ENCODE results near the gene ARL10. TPM values are rescaled to one million over a fixed set of nuclear protein-coding genes. Genes with fewer than 3 reads are reported as not detected.
A peak's percentile ranks its signal among the peaks of the same experiment; 100 is the strongest.

ARL10 gene
- total RNA-seq, 1 donor from 2014 or later, result 14.5 TPM

- H3K4me1 Mint-ChIP-seq (ENCODE audit: unreplicated experiment), result peaks cover 9% of the 10 kb centered on the region
- H3K36me3 Mint-ChIP-seq (ENCODE audit: low read depth, unreplicated experiment), result peaks cover 11% of the 10 kb centered on the region
These were observed 27.2 kb downstream of the ARL10 start for GRCh38 chr5:176392526-176392925.

GRCh38 chr5:176394096-176394495 lies 28.8 kb downstream of the ARL10 start:
- peaks cover 11% of the 10 kb centered on the region for H3K27me3 Mint-ChIP-seq (ENCODE audit: unreplicated experiment)
- H3K4me1 Mint-ChIP-seq (ENCODE audit: unreplicated experiment), result no peaks in the 10 kb centered on the region
- H3K27ac Mint-ChIP-seq (ENCODE audit: unreplicated experiment), result no peak overlapping the region
- H3K9me3 Mint-ChIP-seq (ENCODE audit: unreplicated experiment), result no peaks in the 10 kb centered on the region
- no peak for DNase-seq (ENCODE audit: low spot score)
- peaks cover 13% of the 10 kb centered on the region for H3K36me3 Mint-ChIP-seq (ENCODE audit: low read depth, unreplicated experiment)
- no peak for TF ChIP-seq CTCF (IDR thresholded peaks at IDR 0.05; ENCODE audit: unreplicated experiment)
- no peak overlapping the region for H3K4me3 Mint-ChIP-seq (ENCODE audit: unreplicated experiment)

More at GRCh38 chr5:176392526-176392925, 27.2 kb downstream of the ARL10 start:
- no peak for TF ChIP-seq CTCF (IDR thresholded peaks at IDR 0.05; ENCODE audit: unreplicated experiment)
- H3K4me3 Mint-ChIP-seq (ENCODE audit: unreplicated experiment), result no peak overlapping the region
- no peaks in the 10 kb centered on the region for H3K9me3 Mint-ChIP-seq (ENCODE audit: unreplicated experiment)
- no peak for DNase-seq (ENCODE audit: low spot score)
- H3K27ac Mint-ChIP-seq (ENCODE audit: unreplicated experiment), result no peak overlapping the region
- peaks cover 9% of the 10 kb centered on the region for H3K27me3 Mint-ChIP-seq (ENCODE audit: unreplicated experiment)

GRCh38 chr5:176394881-176395675 lies 29.8 kb downstream of the ARL10 start:
- DNase-seq (ENCODE audit: low spot score), result no peak
- Mint-ChIP-seq H3K36me3 (ENCODE audit: low read depth, unreplicated experiment) (peaks cover 14% of the 10 kb centered on the region), H3K4me1 (ENCODE audit: unreplicated experiment) (no peaks in the 10 kb centered on the region), H3K27me3 (ENCODE audit: unreplicated experiment) (peaks cover 9% of the 10 kb centered on the region), H3K4me3 (ENCODE audit: unreplicated experiment) (no peak overlapping the region), H3K27ac (ENCODE audit: unreplicated experiment) (no peak overlapping the region), H3K9me3 (ENCODE audit: unreplicated experiment) (no peaks in the 10 kb centered on the region)
- TF ChIP-seq CTCF (IDR thresholded peaks at IDR 0.05; ENCODE audit: unreplicated experiment), result no peak

- Mint-ChIP-seq H3K4me1 (ENCODE audit: unreplicated experiment) (no peaks in the 10 kb centered on the region), H3K27me3 (ENCODE audit: unreplicated experiment) (peaks cover 9% of the 10 kb centered on the region), H3K9me3 (ENCODE audit: unreplicated experiment) (no peaks in the 10 kb centered on the region), H3K36me3 (ENCODE audit: low read depth, unreplicated experiment) (peaks cover 14% of the 10 kb centered on the region), H3K4me3 (ENCODE audit: unreplicated experiment) (peak overlapping the region; percentile 27), H3K27ac (ENCODE audit: unreplicated experiment) (peak overlapping the region; percentile 54)
- TF ChIP-seq CTCF (IDR thresholded peaks at IDR 0.05; ENCODE audit: unreplicated experiment), result no peak
- DNase-seq (ENCODE audit: low spot score), result no peak
These were observed 31.0 kb downstream of the ARL10 start for GRCh38 chr5:176396330-176396729.

GRCh38 chr5:176397736-176398420 lies 32.6 kb downstream of the ARL10 start:
- Mint-ChIP-seq H3K27ac (ENCODE audit: unreplicated experiment) (no peak overlapping the region), H3K27me3 (ENCODE audit: unreplicated experiment) (peaks cover 12% of the 10 kb centered on the region), H3K9me3 (ENCODE audit: unreplicated experiment) (no peaks in the 10 kb centered on the region), H3K36me3 (ENCODE audit: low read depth, unreplicated experiment) (peaks cover 14% of the 10 kb centered on the region), H3K4me1 (ENCODE audit: unreplicated experiment) (no peaks in the 10 kb centered on the region), H3K4me3 (ENCODE audit: unreplicated experiment) (no peak overlapping the region)
- TF ChIP-seq CTCF (IDR thresholded peaks at IDR 0.05; ENCODE audit: unreplicated experiment), result no peak
- DNase-seq (ENCODE audit: low spot score), result no peak

Measured in endothelial cell (in vitro differentiated cells).